Pancreas (tissue), 10 donors: ENCODE measurements around the gene SKAP1. TPM values are rescaled to one million over a fixed set of nuclear protein-coding genes. Genes with fewer than 3 reads are reported as not detected.

Experiments used
- ATAC-seq, 4 donors: fragments of 200-7000 bp; cut with Tn5 transposase; one replicate each; pipeline versions ENCODE4 v1.8.0 to v1.9.1; 2020; ENCODE audit warnings: mild to moderate bottlenecking in 4 of 4, moderate library complexity in 4 of 4
- DNase-seq, 6 donors: peaks; one replicate each; pipeline ENCODE4 v3.0.0-alpha.2; 2020
- FAIRE-seq: peaks from 2 replicates; lab custom pipeline; 2012; peaks lifted over from hg19 to GRCh38; lab: Jason Lieb, UNC
- H3K27ac ChIP-seq, 4 donors: fragments of 200-600 bp; sonication (generic); 1 replicate in 3 of 4; 2 replicates in 1 of 4; pipeline versions ENCODE4 v1.5.0 to v1.8.0; 2020
- H3K27me3 ChIP-seq, 4 donors: fragments of 200-600 bp; one replicate each; pipeline ENCODE4 v1.8.0; 2021
- H3K36me3 ChIP-seq, 3 donors: fragments of 200-600 bp; sonication (generic) in 1 of 3; one replicate each; pipeline versions ENCODE4 v1.5.0 to v1.8.0; 2020 to 2021
- H3K4me1 ChIP-seq, 3 donors: fragments of 200-600 bp; one replicate each; pipeline ENCODE4 v1.8.0; 2021
- H3K4me3 ChIP-seq, 4 donors: fragments of 200-600 bp; sonication (generic) in 2 of 4; one replicate each; pipeline versions ENCODE4 v1.5.0 to v1.8.0; 2020 to 2021
- H3K9me3 ChIP-seq, 4 donors: fragments of 200-600 bp; one replicate each; pipeline ENCODE4 v1.8.0; 2021
- CTCF ChIP-seq, 4 donors: fragments of 200-600 bp; sonication (generic) in 3 of 4; IDR thresholded peaks; one replicate each; pipeline versions ENCODE4 v1.5.0 to v1.8.0; 2021; ENCODE audit warnings: antibody characterized with exemption in 4 of 4
- WGBS, 2 donors: extraction: QIAGEN DNeasy Blood & Tissue Kit; methylation state at CpG; one replicate each; pipeline ENCODE4 v1.1.7; 2013; 5-methylcytosine and 5-hydroxymethylcytosine counted together
- intact Hi-C, 3 donors: fragments of 100-400 bp; cut with DNase I; formaldehyde crosslinking; loops; one replicate each; pipeline versions ENCODE4 v1.11.1 to v1.14.2; 2022
- polyA plus RNA-seq, 2 donors: library from polyadenylated mRNA; stranded (reverse); fragments of 200-250 nt; gene quantifications; one replicate each; pipeline ENCODE4 v1.2.3, GENCODE V29; 2013
- total RNA-seq, 6 donors: library from RNA; stranded (reverse); fragmentation: NEBNext Ultra II Directional in 4 of 6; extraction: Animal tissue kit (Norgen Biotek cat#: 25700) in 4 of 6; gene quantifications; one replicate each; pipeline versions ENCODE4 v1.2.1 to v1.2.4, GENCODE V29; 2021 to 2023
- donor health status: healthy with polysubstance abuse.
- donor health status: DM: no; HTN: no; CAD: no; lungs with moderate emphysema.
- donor health status: DM: no; HTN: no; CAD: no.
- donor health status: control.
- donor health status: control.
- donor health status: Bipolar disorder and iron deficiency.
- donor health status: DM: yes; HTN: yes; CAD: no.
- donor health status: DM: no; HTN: no; CAD: no.
- donor health status: DM: no; HTN: no; CAD: no.
- donor health status: DM: yes; HTN: yes; CAD: no.

The SKAP1 gene
- total and polyA plus RNA-seq, 8 donors = 0.92 to 5.2 (median 3.0) TPM

DNA sequence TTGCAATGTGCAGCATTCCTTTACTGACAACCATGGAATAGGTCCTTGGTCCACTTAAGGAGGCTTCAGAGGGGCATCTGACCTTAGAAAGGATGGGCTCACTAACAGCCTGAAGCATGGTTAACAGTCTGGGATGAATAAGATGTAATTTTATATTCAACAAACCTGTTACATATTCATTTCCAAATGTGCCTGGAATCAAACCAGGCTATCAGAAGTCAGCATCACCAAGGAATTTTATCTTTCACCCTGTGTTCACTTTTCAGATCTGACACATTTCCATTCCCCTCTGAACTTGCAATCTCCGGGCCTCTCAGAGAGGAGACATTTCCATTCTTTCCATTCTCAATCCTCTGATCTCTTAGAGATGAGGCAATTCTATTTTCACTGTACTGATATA, 260.1 kb downstream of the SKAP1 start:
- Histone ChIP-seq H3K27ac (no peak overlapping the region), H3K4me3 (no peak overlapping the region), H3K4me1 (peaks cover 2 to 26% (median 6%) of the 10 kb centered on the region in 3 donors), H3K9me3 (no peaks in the 10 kb centered on the region), H3K27me3 (no peaks in the 10 kb centered on the region), H3K36me3 (no peaks in the 10 kb centered on the region)
- intact Hi-C loops = no loop called here
- no peak for DNase-seq
- FAIRE-seq = no peak
- 71 to 79% methylated on average over 1 of the region's 1 CpG for WGBS, 2 donors
- TF ChIP-seq CTCF (IDR thresholded peaks at IDR 0.05) = no peak
- no peak for ATAC-seq

- no peaks in the 10 kb centered on the region for H3K36me3 ChIP-seq
- DNase-seq (no peak), ATAC-seq (no peak), FAIRE-seq (no peak)
- intact Hi-C loops = no loop called here
- H3K4me3 ChIP-seq = peak overlapping the region in 1 of 4 donors; percentile 29
- no peaks in the 10 kb centered on the region for H3K9me3 ChIP-seq
- peak overlapping the region in 2 of 4 donors; percentile 86 to 89 for H3K27ac ChIP-seq
- no peaks in the 10 kb centered on the region for H3K27me3 ChIP-seq
- WGBS, 2 donors = 79 to 90% methylated on average over 1 of the region's 1 CpG
- TF ChIP-seq CTCF (IDR thresholded peaks at IDR 0.05) = no peak
- H3K4me1 ChIP-seq = peaks cover 47 to 74% (median 47%) of the 10 kb centered on the region in 3 donors
Measured at GRCh38 chr17:48163809-48164208, 266.2 kb downstream of the SKAP1 start.

GRCh38 chr17:48162946-48163506, 267.0 kb downstream of the SKAP1 start:
- TF ChIP-seq CTCF (IDR thresholded peaks at IDR 0.05) = no peak
- no peaks in the 10 kb centered on the region for H3K9me3 ChIP-seq
- intact Hi-C loops = no loop called here
- H3K4me3 ChIP-seq = peak overlapping the region in 2 of 4 donors; percentile 1 to 29
- H3K4me1 ChIP-seq = peaks cover 47 to 73% (median 47%) of the 10 kb centered on the region in 3 donors
- H3K27ac ChIP-seq = peak overlapping the region; percentile 6 to 89 (median 71)
- FAIRE-seq (no peak), ATAC-seq (peak; percentile 56 to 71 (median 66)), DNase-seq (peak in 4 of 6 donors; percentile 32 to 44 (median 38))
- no peaks in the 10 kb centered on the region for H3K36me3 ChIP-seq
- WGBS, 2 donors = 6 to 8% methylated on average over 5 of the region's 5 CpGs
- no peaks in the 10 kb centered on the region for H3K27me3 ChIP-seq

- peak; percentile 57 to 63 (median 59) for ATAC-seq
- intact Hi-C loops = no loop called here
- peaks cover 47 to 67% (median 47%) of the 10 kb centered on the region in 3 donors for H3K4me1 ChIP-seq
- peak in 3 of 6 donors; percentile 32 to 41 (median 33) for DNase-seq
- FAIRE-seq = no peak
- no peak for TF ChIP-seq CTCF (IDR thresholded peaks at IDR 0.05)
- H3K36me3 ChIP-seq = no peaks in the 10 kb centered on the region
- no peaks in the 10 kb centered on the region for H3K9me3 ChIP-seq
- H3K4me3 ChIP-seq = peak overlapping the region in 1 of 4 donors; percentile 1
- 14 to 22% methylated on average over 5 of the region's 5 CpGs for WGBS, 2 donors
- no peaks in the 10 kb centered on the region for H3K27me3 ChIP-seq
- H3K27ac ChIP-seq = peak overlapping the region; percentile 6 to 89 (median 71)
Measured at GRCh38 chr17:48162306-48162934, 267.6 kb downstream of the SKAP1 start.
